Neural progenitor cell (in vitro differentiated cells): ENCODE results near the gene CCDC91. TPM values are rescaled to one million over a fixed set of nuclear protein-coding genes. Genes with fewer than 3 reads are reported as not detected.

Source experiments
- DNase-seq: peaks from one replicate; pipeline ENCODE4 v3.0.0-alpha.2; 2016; ENCODE audit warnings: low spot score
- H2AFZ ChIP-seq: fragments of 200-600 bp; sonication (generic); replicated peaks from 2 replicates; pipeline ENCODE4 v1.6.1; 2016; ENCODE audit warnings: antibody characterized with exemption
- H3F3A ChIP-seq: fragments of 200-600 bp; sonication (generic); 2 replicates; pipeline ENCODE4 v1.6.1; 2016; ENCODE audit warnings: antibody characterized with exemption, low read depth
- H3K27ac ChIP-seq: fragments of 200-600 bp; sonication (generic); 2 replicates; pipeline ENCODE4 v1.5.1; 2016; ENCODE audit warnings: mild to moderate bottlenecking
- H3K27me3 ChIP-seq: fragments of 200-600 bp; sonication (generic); 2 replicates; pipeline ENCODE4 v1.6.1; 2016; ENCODE audit warnings: mild to moderate bottlenecking, moderate library complexity
- H3K36me3 ChIP-seq: fragments of 200-600 bp; sonication (generic); 2 replicates; pipeline ENCODE4 v1.5.1; 2016
- H3K4me1 ChIP-seq: fragments of 200-600 bp; sonication (generic); 2 replicates; pipeline ENCODE4 v1.6.1; 2016; ENCODE audit warnings: mixed run types
- H3K4me2 ChIP-seq: fragments of 200-600 bp; sonication (generic); 2 replicates; pipeline ENCODE4 v1.6.1; 2016
- H3K4me3 ChIP-seq: fragments of 200-600 bp; sonication (generic); 2 replicates; pipeline ENCODE4 v1.5.1; 2016
- H3K79me2 ChIP-seq: fragments of 200-600 bp; sonication (generic); 2 replicates; pipeline ENCODE4 v1.6.1; 2016; ENCODE audit warnings: low read depth
- H3K9ac ChIP-seq: fragments of 200-600 bp; sonication (generic); 2 replicates; pipeline ENCODE4 v1.6.1; 2016
- H3K9me3 ChIP-seq: fragments of 200-600 bp; sonication (generic); 2 replicates; pipeline ENCODE4 v1.5.1; 2016; ENCODE audit warnings: low read depth
- H4K20me1 ChIP-seq: fragments of 200-600 bp; sonication (generic); 2 replicates; pipeline ENCODE4 v1.6.1; 2016; ENCODE audit warnings: low read depth
- H3K27ac Mint-ChIP-seq: 3 replicates; pipeline ENCODE4 v1.8.0; 2021; ENCODE audit warnings: mixed read lengths
- H3K27me3 Mint-ChIP-seq: 2 replicates; pipeline ENCODE4 v1.8.0; 2022; ENCODE audit warnings: low read depth, mild to moderate bottlenecking, inconsistent platforms, moderate library complexity, mixed read lengths; ENCODE audit not compliant: insufficient read depth
- H3K36me3 Mint-ChIP-seq: 3 replicates; pipeline ENCODE4 v1.8.0; 2021; ENCODE audit warnings: mixed read lengths
- H3K4me1 Mint-ChIP-seq: 3 replicates; pipeline ENCODE4 v1.8.0; 2021; ENCODE audit warnings: mixed read lengths
- H3K4me3 Mint-ChIP-seq: 3 replicates; pipeline ENCODE4 v1.8.0; 2021; ENCODE audit warnings: mild to moderate bottlenecking, moderate library complexity, mixed read lengths
- H3K9me3 Mint-ChIP-seq: 3 replicates; pipeline ENCODE4 v1.8.0; 2020; ENCODE audit warnings: mixed read lengths
- EZH2 ChIP-seq: fragments of 200-600 bp; sonication (generic); IDR thresholded peaks from 2 replicates; pipeline ENCODE4 v1.6.1; 2017; ENCODE audit warnings: antibody characterized with exemption, mild to moderate bottlenecking, moderate library complexity
- EZH2phosphoT487 ChIP-seq: fragments of 200-600 bp; sonication (generic); IDR thresholded peaks from 2 replicates; pipeline ENCODE4 v1.6.1; 2017; ENCODE audit warnings: antibody characterized with exemption
- total RNA-seq: library from RNA; depleted of rRNA; stranded (reverse); fragments of >200 nt; gene quantifications from 2 replicates; pipeline ENCODE4 v1.2.3, GENCODE V29; 2015; ENCODE audit warnings: low replicate concordance
- TF ChIP-seq, protein P1 (sequence below): fragments of 200-600 bp; sonication (generic); IDR thresholded peaks from 2 replicates; pipeline ENCODE4 v1.5.1; 2017; ENCODE audit warnings: antibody characterized with exemption, mild to moderate bottlenecking

Gene CCDC91
- total RNA-seq, 1 donor from 2014 or later, result 35.8 TPM

DNA sequence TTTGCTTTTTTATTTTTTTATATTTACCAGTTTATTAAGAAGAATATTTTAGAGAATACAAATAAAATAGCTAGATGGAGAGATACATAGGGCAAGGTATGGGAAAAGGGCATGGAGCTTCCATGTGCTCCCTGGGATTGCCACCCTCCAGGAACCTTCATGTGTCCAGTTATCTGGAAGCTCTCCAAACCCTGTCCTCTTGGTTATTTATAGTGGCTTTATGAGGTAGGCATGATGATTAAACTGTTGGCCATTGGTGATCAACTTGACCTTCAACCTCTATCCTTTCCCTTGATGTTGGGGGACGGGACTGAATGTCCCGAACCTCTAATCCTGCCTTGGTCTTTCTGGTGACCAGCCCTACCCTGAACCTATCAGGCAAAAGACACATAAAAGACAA is 156.3 kb downstream of the CCDC91 start:
- Mint-ChIP-seq H3K4me3 (no peak overlapping the region), H3K9me3 (no peaks in the 10 kb centered on the region), H3K4me1 (no peaks in the 10 kb centered on the region), H3K27ac (no peak overlapping the region), H3K27me3 (peaks cover 2% of the 10 kb centered on the region), H3K36me3 (no peaks in the 10 kb centered on the region)
- Histone ChIP-seq H3K4me2 (no peak overlapping the region), H3K9me3 (no peaks in the 10 kb centered on the region), H3K36me3 (no peaks in the 10 kb centered on the region), H4K20me1 (no peaks in the 10 kb centered on the region), H3K79me2 (no peaks in the 10 kb centered on the region), H3K4me1 (peaks cover under 1% of the 10 kb centered on the region), H3K27ac (no peak overlapping the region), H3K27me3 (no peaks in the 10 kb centered on the region), H3F3A (no peaks in the 10 kb centered on the region), H3K4me3 (no peak overlapping the region), H3K9ac (no peak overlapping the region), H2AFZ (no peak overlapping the region)
- TF ChIP-seq EZH2phosphoT487, result no peak
- TF ChIP-seq, protein P1, sequence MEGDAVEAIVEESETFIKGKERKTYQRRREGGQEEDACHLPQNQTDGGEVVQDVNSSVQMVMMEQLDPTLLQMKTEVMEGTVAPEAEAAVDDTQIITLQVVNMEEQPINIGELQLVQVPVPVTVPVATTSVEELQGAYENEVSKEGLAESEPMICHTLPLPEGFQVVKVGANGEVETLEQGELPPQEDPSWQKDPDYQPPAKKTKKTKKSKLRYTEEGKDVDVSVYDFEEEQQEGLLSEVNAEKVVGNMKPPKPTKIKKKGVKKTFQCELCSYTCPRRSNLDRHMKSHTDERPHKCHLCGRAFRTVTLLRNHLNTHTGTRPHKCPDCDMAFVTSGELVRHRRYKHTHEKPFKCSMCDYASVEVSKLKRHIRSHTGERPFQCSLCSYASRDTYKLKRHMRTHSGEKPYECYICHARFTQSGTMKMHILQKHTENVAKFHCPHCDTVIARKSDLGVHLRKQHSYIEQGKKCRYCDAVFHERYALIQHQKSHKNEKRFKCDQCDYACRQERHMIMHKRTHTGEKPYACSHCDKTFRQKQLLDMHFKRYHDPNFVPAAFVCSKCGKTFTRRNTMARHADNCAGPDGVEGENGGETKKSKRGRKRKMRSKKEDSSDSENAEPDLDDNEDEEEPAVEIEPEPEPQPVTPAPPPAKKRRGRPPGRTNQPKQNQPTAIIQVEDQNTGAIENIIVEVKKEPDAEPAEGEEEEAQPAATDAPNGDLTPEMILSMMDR, result no peak
- TF ChIP-seq EZH2, result no peak
- no peak for DNase-seq

DNA sequence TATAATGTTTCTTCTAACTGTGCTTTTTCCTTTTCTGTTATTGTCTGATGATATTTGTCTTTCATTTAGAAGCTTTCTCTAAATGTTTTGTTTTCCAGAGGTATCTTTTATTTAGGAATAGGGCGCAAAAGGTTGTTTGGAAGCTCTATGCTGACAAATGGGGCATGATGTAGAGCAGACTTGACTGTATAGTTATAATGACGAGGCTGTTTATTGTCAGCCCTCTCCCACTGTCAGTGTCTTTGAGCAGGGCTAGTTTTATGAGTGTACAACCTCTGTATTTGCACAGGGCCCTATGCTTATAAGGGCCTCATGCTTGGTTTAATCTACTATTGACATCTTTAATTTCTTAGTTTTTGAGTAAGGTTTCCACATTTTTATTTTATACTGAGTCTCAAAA is 158.9 kb downstream of the CCDC91 start:
- H3K36me3 Mint-ChIP-seq, result peaks cover 7% of the 10 kb centered on the region
- H3K4me3 Mint-ChIP-seq, result no peak overlapping the region
- H3K27me3 Mint-ChIP-seq, result peaks cover 2% of the 10 kb centered on the region
- Histone ChIP-seq H3K4me2 (no peak overlapping the region), H3K4me3 (no peak overlapping the region), H3K27me3 (no peaks in the 10 kb centered on the region), H3K79me2 (no peaks in the 10 kb centered on the region), H3K9me3 (no peaks in the 10 kb centered on the region), H3K36me3 (no peaks in the 10 kb centered on the region), H3K4me1 (no peaks in the 10 kb centered on the region), H3F3A (no peaks in the 10 kb centered on the region), H4K20me1 (no peaks in the 10 kb centered on the region), H3K9ac (no peak overlapping the region), H2AFZ (no peak overlapping the region), H3K27ac (no peak overlapping the region)
- TF ChIP-seq EZH2phosphoT487 (no peak), EZH2 (no peak)
- TF ChIP-seq, protein P1, result no peak
- peaks cover 6% of the 10 kb centered on the region for H3K9me3 Mint-ChIP-seq
- no peak overlapping the region for H3K27ac Mint-ChIP-seq
- no peaks in the 10 kb centered on the region for H3K4me1 Mint-ChIP-seq
- DNase-seq, result no peak

DNA sequence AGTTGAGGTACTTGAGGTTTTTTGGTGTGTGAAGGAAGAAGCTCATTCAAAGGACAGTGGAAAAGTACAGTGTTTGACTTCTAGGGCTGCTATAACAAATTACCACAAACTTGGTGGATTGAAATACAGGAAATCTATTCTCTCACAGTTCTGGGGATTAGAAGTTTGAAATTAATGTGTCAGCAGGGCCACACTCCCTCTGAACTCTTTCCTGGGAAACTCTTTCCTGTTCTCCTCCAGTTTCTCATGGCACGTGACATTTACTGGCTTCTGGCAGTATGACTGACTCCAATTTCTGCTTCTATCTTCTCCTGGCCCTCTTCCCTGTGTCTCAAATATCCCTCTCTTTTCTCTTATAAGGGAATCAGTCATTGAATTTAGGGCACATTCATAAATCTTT is 160.2 kb downstream of the CCDC91 start:
- Mint-ChIP-seq H3K36me3 (peaks cover 7% of the 10 kb centered on the region), H3K27me3 (peaks cover 2% of the 10 kb centered on the region), H3K9me3 (peaks cover 6% of the 10 kb centered on the region), H3K4me1 (no peaks in the 10 kb centered on the region), H3K27ac (no peak overlapping the region), H3K4me3 (no peak overlapping the region)
- Histone ChIP-seq H3K4me3 (no peak overlapping the region), H3K9me3 (no peaks in the 10 kb centered on the region), H2AFZ (no peak overlapping the region), H3K36me3 (no peaks in the 10 kb centered on the region), H3K4me2 (no peak overlapping the region), H3F3A (no peaks in the 10 kb centered on the region), H3K27me3 (no peaks in the 10 kb centered on the region), H3K4me1 (no peaks in the 10 kb centered on the region), H3K27ac (no peak overlapping the region), H3K79me2 (no peaks in the 10 kb centered on the region), H4K20me1 (no peaks in the 10 kb centered on the region), H3K9ac (no peak overlapping the region)
- no peak for DNase-seq
- TF ChIP-seq EZH2 (no peak), EZH2phosphoT487 (no peak)
- TF ChIP-seq, protein P1, result no peak

DNA sequence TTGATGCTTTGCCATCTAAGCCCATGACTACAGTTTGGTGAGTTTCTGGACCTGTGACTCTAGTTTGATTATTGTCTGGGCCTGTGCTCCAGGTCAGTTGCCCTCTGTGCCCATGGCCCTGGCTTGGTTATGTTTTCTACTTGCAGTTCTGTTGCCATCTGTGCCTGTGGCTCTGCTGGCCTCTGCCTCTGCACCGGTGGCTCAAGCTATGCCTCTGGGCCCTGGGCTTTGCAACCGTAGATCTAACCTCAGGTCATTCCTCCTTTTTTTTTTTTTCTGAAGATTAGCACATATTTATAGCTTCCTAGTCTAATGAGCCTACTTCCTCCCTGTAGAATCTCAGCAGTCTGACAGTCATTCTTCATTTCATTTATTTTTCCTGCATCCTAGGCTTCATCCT is 161.2 kb downstream of the CCDC91 start:
- Histone ChIP-seq H3K79me2 (no peaks in the 10 kb centered on the region), H3K4me2 (no peak overlapping the region), H3K4me3 (no peak overlapping the region), H3K27ac (no peak overlapping the region), H3F3A (no peaks in the 10 kb centered on the region), H3K9ac (no peak overlapping the region), H4K20me1 (no peaks in the 10 kb centered on the region), H3K9me3 (no peaks in the 10 kb centered on the region), H3K27me3 (no peaks in the 10 kb centered on the region), H2AFZ (no peak overlapping the region), H3K4me1 (no peaks in the 10 kb centered on the region), H3K36me3 (no peaks in the 10 kb centered on the region)
- no peak for DNase-seq
- Mint-ChIP-seq H3K27me3 (peaks cover 2% of the 10 kb centered on the region), H3K9me3 (peaks cover 6% of the 10 kb centered on the region), H3K36me3 (peaks cover 7% of the 10 kb centered on the region), H3K4me3 (no peak overlapping the region), H3K4me1 (no peaks in the 10 kb centered on the region), H3K27ac (no peak overlapping the region)
- TF ChIP-seq EZH2phosphoT487 (no peak), EZH2 (no peak)
- TF ChIP-seq, protein P1, result no peak
